DND-41 (cell line): ENCODE results near the gene CDH5.

ENCODE experiments used
- EZH2 ChIP-seq: IDR thresholded peaks from 3 replicates; pipeline ENCODE4 v1.6.1; 2012; ENCODE audit warnings: borderline replicate concordance, low read depth, mild to moderate bottlenecking, moderate library complexity, low read length, inconsistent platforms; ENCODE audit not compliant: severe bottlenecking
- TF ChIP-seq, protein P1 (sequence below): IDR thresholded peaks from 2 replicates; pipeline ENCODE4 v1.5.1; 2012; ENCODE audit warnings: borderline replicate concordance, low read length, moderate library complexity, mild to moderate bottlenecking; ENCODE audit not compliant: poor library complexity, severe bottlenecking; ENCODE audit errors: extremely low read depth

- TF ChIP-seq, protein P1, sequence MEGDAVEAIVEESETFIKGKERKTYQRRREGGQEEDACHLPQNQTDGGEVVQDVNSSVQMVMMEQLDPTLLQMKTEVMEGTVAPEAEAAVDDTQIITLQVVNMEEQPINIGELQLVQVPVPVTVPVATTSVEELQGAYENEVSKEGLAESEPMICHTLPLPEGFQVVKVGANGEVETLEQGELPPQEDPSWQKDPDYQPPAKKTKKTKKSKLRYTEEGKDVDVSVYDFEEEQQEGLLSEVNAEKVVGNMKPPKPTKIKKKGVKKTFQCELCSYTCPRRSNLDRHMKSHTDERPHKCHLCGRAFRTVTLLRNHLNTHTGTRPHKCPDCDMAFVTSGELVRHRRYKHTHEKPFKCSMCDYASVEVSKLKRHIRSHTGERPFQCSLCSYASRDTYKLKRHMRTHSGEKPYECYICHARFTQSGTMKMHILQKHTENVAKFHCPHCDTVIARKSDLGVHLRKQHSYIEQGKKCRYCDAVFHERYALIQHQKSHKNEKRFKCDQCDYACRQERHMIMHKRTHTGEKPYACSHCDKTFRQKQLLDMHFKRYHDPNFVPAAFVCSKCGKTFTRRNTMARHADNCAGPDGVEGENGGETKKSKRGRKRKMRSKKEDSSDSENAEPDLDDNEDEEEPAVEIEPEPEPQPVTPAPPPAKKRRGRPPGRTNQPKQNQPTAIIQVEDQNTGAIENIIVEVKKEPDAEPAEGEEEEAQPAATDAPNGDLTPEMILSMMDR, result peak; percentile 29
- TF ChIP-seq EZH2, result no peak
Measured at GRCh38 chr16:66324815-66325515, 41.5 kb upstream of the CDH5 start.
